Testis (tissue), 3 donors: ENCODE measurements around the gene EEF2. TPM values are rescaled to one million over a fixed set of nuclear protein-coding genes. Genes with fewer than 3 reads are reported as not detected.

Experiments
- DNase-seq: peaks from one replicate; pipeline ENCODE4 v3.0.0-alpha.2; 2019
- H3K27ac ChIP-seq, 2 donors: fragments of 200-600 bp; sonication (generic); one replicate each; pipeline ENCODE4 v1.5.1; 2019
- H3K27me3 ChIP-seq: fragments of 200-600 bp; sonication (generic); one replicate; pipeline ENCODE4 v1.5.1; 2019
- H3K36me3 ChIP-seq: fragments of 200-600 bp; sonication (generic); one replicate; pipeline ENCODE4 v1.5.1; 2017; ENCODE audit warnings: low read depth; ENCODE audit errors: missing control alignments
- H3K4me1 ChIP-seq: fragments of 200-600 bp; sonication (generic); one replicate; pipeline ENCODE4 v1.5.1; 2019
- H3K4me3 ChIP-seq, 2 donors: fragments of 200-600 bp; sonication (generic); one replicate each; pipeline ENCODE4 v1.5.1; 2017 to 2019
- H3K9me3 ChIP-seq: fragments of 200-600 bp; sonication (generic); one replicate; pipeline ENCODE4 v1.5.1; 2017
- POLR2A ChIP-seq: fragments of 450-650 bp; IDR thresholded peaks from one replicate; pipeline ENCODE4 v1.6.1; 2017; ENCODE audit warnings: antibody characterized with exemption, mild to moderate bottlenecking, moderate library complexity
- WGBS, 2 donors: methylation state at CpG; one replicate each; pipeline ENCODE4 v1.1.5; 2018; 5-methylcytosine and 5-hydroxymethylcytosine counted together
- intact Hi-C: fragments of 100-400 bp; cut with DNase I; formaldehyde crosslinking; loops from one replicate; pipeline ENCODE4 v1.15.1; 2023; ENCODE audit warnings: low total_unique reads
- polyA plus RNA-seq: library from polyadenylated mRNA; stranded (reverse); fragments of 350-450 nt; fragmentation: Illumina TruSeq; extraction: RNeasy Lipid Tissue Mini Kit (QIAGEN cat#74804); gene quantifications from one replicate; pipeline ENCODE4 v1.2.3, GENCODE V29; 2014; ENCODE audit warnings: low read depth, low replicate concordance; ENCODE audit not compliant: insufficient read depth
- total RNA-seq, 2 donors: library from RNA; depleted of rRNA; stranded (reverse); fragments of >200 nt; gene quantifications; one replicate each; pipeline ENCODE4 v1.2.3, GENCODE V29; 2016
- TF ChIP-seq, protein P1 (sequence below), 3 experiments: fragments of 450-650 bp in 2 of 3; fragments of 200-600 bp in 1 of 3; sonication (generic) in 1 of 3; IDR thresholded peaks; one replicate each; pipeline ENCODE4 v1.5.1; 2016 to 2019; ENCODE audit warnings: antibody characterized with exemption in 3 of 3, mild to moderate bottlenecking in 2 of 3, moderate library complexity in 1 of 3

Gene EEF2
- total and polyA plus RNA-seq, 3 donors from 2014 or later: 909 to 1,599 (median 1,429) TPM

DNA sequence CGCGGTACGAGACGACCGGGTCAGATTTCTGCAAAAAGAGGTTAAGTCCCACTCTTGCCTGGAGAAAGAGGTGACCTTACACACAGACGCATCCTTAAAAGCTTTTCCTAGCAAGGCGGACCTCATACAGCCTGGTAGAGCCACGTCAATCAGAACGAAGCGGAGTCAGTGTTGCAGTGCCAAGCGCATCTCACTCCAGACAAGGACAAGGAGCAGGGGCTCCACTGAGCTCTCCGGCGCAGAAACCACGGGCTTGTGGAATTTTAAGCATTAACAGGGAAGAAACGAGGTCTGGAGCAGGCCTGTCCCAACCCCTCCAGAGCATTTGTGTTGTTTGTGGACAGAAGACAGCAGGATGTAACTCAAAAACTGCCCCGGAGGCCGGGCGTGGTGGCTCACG lies 7.1 kb downstream of the EEF2 start:
- no peaks in the 10 kb centered on the region for H3K9me3 ChIP-seq
- no peak overlapping the region for H3K27ac ChIP-seq
- intact Hi-C loops: no loop called here
- H3K36me3 ChIP-seq: peaks cover 7% of the 10 kb centered on the region
- TF ChIP-seq, protein P1, sequence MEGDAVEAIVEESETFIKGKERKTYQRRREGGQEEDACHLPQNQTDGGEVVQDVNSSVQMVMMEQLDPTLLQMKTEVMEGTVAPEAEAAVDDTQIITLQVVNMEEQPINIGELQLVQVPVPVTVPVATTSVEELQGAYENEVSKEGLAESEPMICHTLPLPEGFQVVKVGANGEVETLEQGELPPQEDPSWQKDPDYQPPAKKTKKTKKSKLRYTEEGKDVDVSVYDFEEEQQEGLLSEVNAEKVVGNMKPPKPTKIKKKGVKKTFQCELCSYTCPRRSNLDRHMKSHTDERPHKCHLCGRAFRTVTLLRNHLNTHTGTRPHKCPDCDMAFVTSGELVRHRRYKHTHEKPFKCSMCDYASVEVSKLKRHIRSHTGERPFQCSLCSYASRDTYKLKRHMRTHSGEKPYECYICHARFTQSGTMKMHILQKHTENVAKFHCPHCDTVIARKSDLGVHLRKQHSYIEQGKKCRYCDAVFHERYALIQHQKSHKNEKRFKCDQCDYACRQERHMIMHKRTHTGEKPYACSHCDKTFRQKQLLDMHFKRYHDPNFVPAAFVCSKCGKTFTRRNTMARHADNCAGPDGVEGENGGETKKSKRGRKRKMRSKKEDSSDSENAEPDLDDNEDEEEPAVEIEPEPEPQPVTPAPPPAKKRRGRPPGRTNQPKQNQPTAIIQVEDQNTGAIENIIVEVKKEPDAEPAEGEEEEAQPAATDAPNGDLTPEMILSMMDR (IDR thresholded peaks at IDR 0.05): no peak
- TF ChIP-seq POLR2A: no peak
- H3K4me1 ChIP-seq: no peaks in the 10 kb centered on the region
- WGBS, 2 donors: 86 to 92% methylated on average over 10 to 19 of the region's 19 CpGs
- no peak for DNase-seq
- H3K27me3 ChIP-seq: no peaks in the 10 kb centered on the region
- no peak overlapping the region for H3K4me3 ChIP-seq

DNA sequence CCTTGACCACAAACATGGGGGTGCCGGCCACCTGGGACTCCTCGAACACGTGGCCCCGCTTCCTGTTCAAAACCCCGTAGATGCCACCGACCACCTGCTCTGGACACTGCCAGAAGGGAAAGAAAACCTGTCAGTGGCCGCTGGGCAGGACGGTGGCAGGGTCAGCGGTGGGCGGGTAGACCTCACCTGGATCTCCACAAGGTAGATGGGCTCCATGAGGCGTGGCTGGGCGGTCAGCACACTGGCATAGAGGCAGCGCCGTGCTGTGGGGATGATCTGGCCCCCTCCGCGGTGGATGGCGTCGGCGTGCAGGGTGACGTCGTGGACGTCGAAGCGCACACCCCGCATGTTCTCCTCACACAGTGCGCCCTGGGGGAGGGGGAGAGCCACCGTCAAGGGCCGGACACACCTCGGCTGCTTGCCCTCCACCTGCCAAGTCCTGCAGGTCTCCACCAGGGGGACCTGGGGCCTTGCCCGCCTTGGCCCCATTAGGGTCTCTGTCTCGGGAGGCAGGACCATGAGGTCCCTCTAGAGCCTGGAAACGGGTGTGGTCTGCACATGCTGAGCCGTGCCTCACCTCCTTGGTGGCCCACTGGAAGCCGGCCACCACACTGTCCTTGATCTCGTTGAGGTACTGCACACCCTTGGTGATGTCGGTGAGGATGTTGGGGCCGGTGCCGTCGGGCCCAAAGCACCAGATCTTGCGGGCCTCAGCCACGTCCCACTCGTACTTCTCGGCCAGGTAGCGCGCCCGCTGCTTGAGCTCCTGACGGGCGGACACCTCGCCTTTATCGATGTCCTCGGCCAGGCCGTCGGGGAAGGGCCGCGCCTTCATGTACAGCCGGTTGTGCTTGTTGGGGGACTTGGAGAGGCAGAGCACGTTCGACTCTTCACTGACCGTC lies 7.8 kb downstream of the EEF2 start:
- TF ChIP-seq POLR2A: no peak
- TF ChIP-seq, protein P1 (IDR thresholded peaks at IDR 0.05): peak in 1 of 3 experiments; percentile 8
- Histone ChIP-seq H3K36me3 (peaks cover 7% of the 10 kb centered on the region), H3K27me3 (no peaks in the 10 kb centered on the region), H3K4me1 (no peaks in the 10 kb centered on the region), H3K4me3 (no peak overlapping the region), H3K9me3 (no peaks in the 10 kb centered on the region), H3K27ac (no peak overlapping the region)
- WGBS, 2 donors: 86 to 92% methylated on average over 35 to 58 of the region's 59 CpGs
- intact Hi-C loops: no loop called here
- DNase-seq: no peak

DNA sequence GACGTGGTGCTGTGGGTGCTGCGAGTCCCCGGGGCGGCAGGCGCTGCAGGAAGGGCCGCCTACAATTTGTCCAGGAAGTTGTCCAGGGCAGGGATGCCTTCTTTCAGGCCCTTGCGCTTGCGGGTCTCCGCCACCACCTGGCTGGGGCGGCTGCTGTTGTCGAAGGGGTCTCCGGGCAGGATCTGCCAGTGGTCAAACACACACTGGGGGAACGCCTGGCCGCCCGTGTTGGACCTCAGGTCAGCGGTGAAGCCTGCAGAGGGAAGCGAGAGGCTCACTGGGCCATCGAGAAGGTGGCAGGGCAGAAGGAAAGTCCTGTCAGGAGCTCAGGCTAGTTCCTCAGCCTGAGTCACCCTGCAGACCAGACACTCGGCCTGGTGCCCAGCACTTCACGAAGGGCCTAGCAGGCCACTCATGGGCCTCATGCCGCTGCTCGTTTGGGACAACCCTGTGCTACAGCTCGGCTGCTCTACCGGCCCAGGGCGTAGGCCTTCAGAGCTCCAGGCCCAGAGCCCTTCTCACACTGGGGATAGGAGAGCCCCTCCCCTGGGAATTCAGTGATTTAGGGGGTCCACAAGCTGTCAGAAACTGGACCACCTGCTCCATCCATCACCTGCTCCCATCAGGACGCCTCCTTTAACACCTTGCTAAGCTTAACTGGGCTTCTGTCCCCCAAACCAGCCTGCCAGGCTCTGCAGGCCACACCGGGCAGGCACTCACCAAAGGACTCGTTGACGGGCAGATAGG lies 8.6 kb downstream of the EEF2 start:
- H3K4me3 ChIP-seq: no peak overlapping the region
- intact Hi-C loops: no loop called here
- H3K36me3 ChIP-seq: peaks cover 7% of the 10 kb centered on the region
- H3K9me3 ChIP-seq: no peaks in the 10 kb centered on the region
- H3K27ac ChIP-seq: no peak overlapping the region
- H3K27me3 ChIP-seq: no peaks in the 10 kb centered on the region
- no peak for DNase-seq
- no peak for TF ChIP-seq POLR2A
- TF ChIP-seq, protein P1 (IDR thresholded peaks at IDR 0.05): no peak
- WGBS, 2 donors: 86 to 90% methylated on average over 18 to 29 of the region's 29 CpGs
- H3K4me1 ChIP-seq: no peaks in the 10 kb centered on the region

DNA sequence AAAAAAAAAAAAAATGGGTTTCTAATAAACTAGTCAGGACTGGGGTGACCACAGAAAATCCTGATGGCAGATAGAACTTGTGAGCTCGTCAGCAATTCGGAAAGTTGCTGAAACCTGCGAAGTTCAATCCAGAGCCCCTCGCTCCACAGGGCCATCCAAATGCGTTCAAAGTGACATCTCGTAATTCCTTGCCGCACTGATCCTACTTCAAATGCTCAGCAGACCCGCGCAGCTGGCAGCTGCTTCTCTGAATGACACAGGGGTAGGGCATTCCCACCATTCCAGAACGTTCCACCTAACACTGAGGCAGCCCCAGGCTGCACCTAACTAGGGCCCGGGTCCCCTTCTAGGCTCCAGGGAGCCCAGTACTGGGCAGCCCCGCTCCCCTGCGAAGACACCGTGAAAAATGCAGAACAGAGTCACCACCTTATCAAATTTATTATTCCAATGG lies 9.6 kb downstream of the EEF2 start:
- Histone ChIP-seq H3K4me1 (no peaks in the 10 kb centered on the region), H3K36me3 (peaks cover 7% of the 10 kb centered on the region), H3K27ac (no peak overlapping the region), H3K27me3 (no peaks in the 10 kb centered on the region), H3K9me3 (no peaks in the 10 kb centered on the region), H3K4me3 (no peak overlapping the region)
- no peak for DNase-seq
- TF ChIP-seq, protein P1 (IDR thresholded peaks at IDR 0.05): no peak
- no peak for TF ChIP-seq POLR2A
- intact Hi-C loops: no loop called here
- WGBS, 2 donors: 75 to 76% methylated on average over 10 to 14 of the region's 14 CpGs
